ENCODE data around the gene THOC5. TPM values are rescaled to one million over a fixed set of nuclear protein-coding genes. Genes with fewer than 3 reads are reported as not detected.
"Not testable (repeated sequence)": the region's sequence is repeated elsewhere in the genome, so short reads cannot be mapped to it uniquely, and the experiment has no call there.

Gene THOC5
- total RNA-seq: 25.4 TPM

GRCh38 chr22:29553351-29554224 lies at the start of gene THOC5:
TSS of gene THOC5 (minus strand) at chr22:29553757. CDS start at chr22:29549147, 4,610 bp downstream.
- DNase-seq: peak; percentile 94

- DNase-seq: no peak
Observed at GRCh38 chr22:29598684-29599020, 45.1 kb upstream of the THOC5 start.

- not testable (repeated sequence) for DNase-seq
Observed at GRCh38 chr22:29597871-29598683, 44.5 kb upstream of the THOC5 start.

- DNase-seq: no peak
Observed at GRCh38 chr22:29596408-29596807, 42.9 kb upstream of the THOC5 start.

GRCh38 chr22:29594447-29594846 lies 40.9 kb upstream of the THOC5 start:
- DNase-seq: not testable (repeated sequence)

- DNase-seq: no peak
Observed at GRCh38 chr22:29593923-29594322, 40.4 kb upstream of the THOC5 start.

- DNase-seq: no peak
Observed at GRCh38 chr22:29587938-29588699, 34.6 kb upstream of the THOC5 start.

GRCh38 chr22:29586193-29586705 lies 32.7 kb upstream of the THOC5 start:
- not testable (repeated sequence) for DNase-seq

- DNase-seq: no peak
Observed at GRCh38 chr22:29584975-29585374, 31.4 kb upstream of the THOC5 start.

- DNase-seq: no peak
Observed at GRCh38 chr22:29581799-29582198, 28.2 kb upstream of the THOC5 start.

GRCh38 chr22:29580200-29580810 lies 26.7 kb upstream of the THOC5 start:
- no peak for DNase-seq

- no peak for DNase-seq
Observed at GRCh38 chr22:29578462-29579200, 25.1 kb upstream of the THOC5 start.

- DNase-seq: no peak
Observed at GRCh38 chr22:29574762-29575450, 21.3 kb upstream of the THOC5 start.

- DNase-seq: no peak
Observed at GRCh38 chr22:29570912-29571549, 17.5 kb upstream of the THOC5 start.

- DNase-seq: no peak
Observed at GRCh38 chr22:29570456-29570855, 16.9 kb upstream of the THOC5 start.

GRCh38 chr22:29569011-29569678 lies 15.6 kb upstream of the THOC5 start:
- no peak for DNase-seq

GRCh38 chr22:29567338-29567737 lies 13.8 kb upstream of the THOC5 start:
- DNase-seq: no peak

- DNase-seq: not testable (repeated sequence)
Observed at GRCh38 chr22:29566513-29566912, 13.0 kb upstream of the THOC5 start.

Measured in skin of body (tissue), 2 donors.